ENCODE data around the gene WDR5.
"Not testable (repeated sequence)": the region's sequence is repeated elsewhere in the genome, so short reads cannot be mapped to it uniquely, and the experiment has no call there.

WDR5 gene

GRCh38 chr9:134103391-134103998 is 32.4 kb upstream of the WDR5 start:
- no peak for DNase-seq (ENCODE audit: low read depth)
- no peak overlapping the region for H3K4me3 ChIP-seq (ENCODE audit: control insufficient read depth, low read depth, low read length)
- TF ChIP-seq, protein P1, sequence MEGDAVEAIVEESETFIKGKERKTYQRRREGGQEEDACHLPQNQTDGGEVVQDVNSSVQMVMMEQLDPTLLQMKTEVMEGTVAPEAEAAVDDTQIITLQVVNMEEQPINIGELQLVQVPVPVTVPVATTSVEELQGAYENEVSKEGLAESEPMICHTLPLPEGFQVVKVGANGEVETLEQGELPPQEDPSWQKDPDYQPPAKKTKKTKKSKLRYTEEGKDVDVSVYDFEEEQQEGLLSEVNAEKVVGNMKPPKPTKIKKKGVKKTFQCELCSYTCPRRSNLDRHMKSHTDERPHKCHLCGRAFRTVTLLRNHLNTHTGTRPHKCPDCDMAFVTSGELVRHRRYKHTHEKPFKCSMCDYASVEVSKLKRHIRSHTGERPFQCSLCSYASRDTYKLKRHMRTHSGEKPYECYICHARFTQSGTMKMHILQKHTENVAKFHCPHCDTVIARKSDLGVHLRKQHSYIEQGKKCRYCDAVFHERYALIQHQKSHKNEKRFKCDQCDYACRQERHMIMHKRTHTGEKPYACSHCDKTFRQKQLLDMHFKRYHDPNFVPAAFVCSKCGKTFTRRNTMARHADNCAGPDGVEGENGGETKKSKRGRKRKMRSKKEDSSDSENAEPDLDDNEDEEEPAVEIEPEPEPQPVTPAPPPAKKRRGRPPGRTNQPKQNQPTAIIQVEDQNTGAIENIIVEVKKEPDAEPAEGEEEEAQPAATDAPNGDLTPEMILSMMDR (conservative IDR thresholded peaks at IDR 0.05; ENCODE audit: control insufficient read depth, insufficient read depth, low read depth, low read length), result no peak

GRCh38 chr9:134111064-134111463 is 24.8 kb upstream of the WDR5 start:
- TF ChIP-seq, protein P1 (conservative IDR thresholded peaks at IDR 0.05; ENCODE audit: control insufficient read depth, insufficient read depth, low read depth, low read length), result no peak
- no peak for DNase-seq (ENCODE audit: low read depth)
- H3K4me3 ChIP-seq (ENCODE audit: control insufficient read depth, low read depth, low read length), result no peak overlapping the region

- DNase-seq (ENCODE audit: low read depth), result no peak
- H3K4me3 ChIP-seq (ENCODE audit: control insufficient read depth, low read depth, low read length), result no peak overlapping the region
- TF ChIP-seq, protein P1 (conservative IDR thresholded peaks at IDR 0.05; ENCODE audit: control insufficient read depth, insufficient read depth, low read depth, low read length), result no peak
These were observed 23.3 kb upstream of the WDR5 start for GRCh38 chr9:134112561-134112960.

DNA sequence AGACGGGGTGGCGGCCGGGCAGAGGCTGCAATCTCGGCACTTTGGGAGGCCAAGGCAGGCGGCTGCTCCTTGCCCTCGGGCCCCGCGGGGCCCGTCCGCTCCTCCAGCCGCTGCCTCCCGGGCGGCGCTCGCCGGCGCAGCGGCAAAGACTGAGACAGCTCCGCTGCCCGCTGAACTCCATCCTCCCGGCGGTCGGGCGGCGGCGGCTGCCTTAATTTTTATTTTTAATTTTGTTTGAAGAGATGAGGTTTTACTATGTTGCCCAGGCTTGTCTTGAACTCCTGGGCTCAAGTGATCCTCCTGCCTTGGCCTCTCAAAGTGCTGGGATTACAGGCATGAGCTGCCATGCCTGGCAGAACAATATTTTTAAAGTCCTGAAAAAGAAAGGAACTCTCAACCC is 16.9 kb upstream of the WDR5 start:
- DNase-seq (ENCODE audit: low read depth); H3K4me3 ChIP-seq (ENCODE audit: control insufficient read depth, low read depth, low read length): not testable (repeated sequence)

GRCh38 chr9:134123764-134124128 is 12.1 kb upstream of the WDR5 start:
- TF ChIP-seq, protein P1 (conservative IDR thresholded peaks at IDR 0.05; ENCODE audit: control insufficient read depth, insufficient read depth, low read depth, low read length), result no peak
- no peak for DNase-seq (ENCODE audit: low read depth)
- H3K4me3 ChIP-seq (ENCODE audit: control insufficient read depth, low read depth, low read length), result no peak overlapping the region

- TF ChIP-seq, protein P1 (conservative IDR thresholded peaks at IDR 0.05; ENCODE audit: control insufficient read depth, insufficient read depth, low read depth, low read length), result no peak
- H3K4me3 ChIP-seq (ENCODE audit: control insufficient read depth, low read depth, low read length), result no peak overlapping the region
- DNase-seq (ENCODE audit: low read depth), result no peak
These were observed 10.3 kb upstream of the WDR5 start for GRCh38 chr9:134125413-134126095.

- no peak for DNase-seq (ENCODE audit: low read depth)
- TF ChIP-seq, protein P1 (conservative IDR thresholded peaks at IDR 0.05; ENCODE audit: control insufficient read depth, insufficient read depth, low read depth, low read length), result no peak
- no peak overlapping the region for H3K4me3 ChIP-seq (ENCODE audit: control insufficient read depth, low read depth, low read length)
These were observed 9.5 kb upstream of the WDR5 start for GRCh38 chr9:134126373-134126772.

Data from fibroblast of mammary gland (primary cell).